Epidermal melanocyte (primary cell): ENCODE results near the gene ERICH2.

Experiments used
- DNase-seq: peaks from one replicate; pipeline ENCODE4 v3.0.0; 2011; ENCODE audit warnings: low spot score; ENCODE audit not compliant: insufficient read length

The ERICH2 gene

GRCh38 chr2:170842785-170843184 is 72.6 kb downstream of the ERICH2 start:
- no peak for DNase-seq

GRCh38 chr2:170843656-170844055 is 73.5 kb downstream of the ERICH2 start:
- no peak for DNase-seq

- DNase-seq, result no peak
Measured at GRCh38 chr2:170845343-170845742, 75.2 kb downstream of the ERICH2 start.

GRCh38 chr2:170846314-170846713 is 76.1 kb downstream of the ERICH2 start:
- no peak for DNase-seq

- DNase-seq, result no peak
Measured at GRCh38 chr2:170847716-170848115, 77.5 kb downstream of the ERICH2 start.
